OCI-LY1 (cell line): Measurements from ENCODE around the gene AP5S1.

Source experiments
- H2AFZ ChIP-seq: fragments of 200-600 bp; sonication (generic), shearing (Covaris generic); 2 replicates; pipeline ENCODE4 v1.6.0; 2014; ENCODE audit warnings: antibody characterized with exemption, mild to moderate bottlenecking, low read length
- H3F3A ChIP-seq: fragments of 200-600 bp; sonication (generic), shearing (Covaris generic); 2 replicates; pipeline ENCODE4 v1.6.0; 2014; ENCODE audit warnings: mild to moderate bottlenecking, antibody characterized with exemption, low read length, moderate library complexity; ENCODE audit not compliant: insufficient read depth
- H3K27ac ChIP-seq: fragments of 200-600 bp; sonication (generic); 2 replicates; pipeline ENCODE4 v1.5.1; 2014; ENCODE audit warnings: low read length, mixed run types, mild to moderate bottlenecking, low read depth; ENCODE audit not compliant: poor library complexity, severe bottlenecking
- H3K27me3 ChIP-seq: fragments of 200-600 bp; sonication (generic); 2 replicates; pipeline ENCODE4 v1.6.0; 2014; ENCODE audit warnings: antibody characterized with exemption, mild to moderate bottlenecking, low read length, moderate library complexity; ENCODE audit not compliant: insufficient read depth
- H3K36me3 ChIP-seq: fragments of 200-600 bp; sonication (generic); 2 replicates; pipeline ENCODE4 v1.6.1; 2014; ENCODE audit warnings: mild to moderate bottlenecking, antibody characterized with exemption, low read length, moderate library complexity, mixed read lengths; ENCODE audit not compliant: insufficient read depth
- H3K4me1 ChIP-seq: fragments of 200-600 bp; sonication (generic); 2 replicates; pipeline ENCODE4 v1.5.1; 2014; ENCODE audit warnings: mild to moderate bottlenecking, low read length, moderate library complexity; ENCODE audit not compliant: insufficient read depth, severe bottlenecking
- H3K4me2 ChIP-seq: fragments of 200-600 bp; sonication (generic), shearing (Covaris generic); 2 replicates; pipeline ENCODE4 v1.6.1; 2014; ENCODE audit warnings: low read length
- H3K4me3 ChIP-seq: fragments of 200-600 bp; sonication (generic); 2 replicates; pipeline ENCODE4 v1.5.1; 2014; ENCODE audit warnings: low read length, low read depth, mild to moderate bottlenecking, mixed read lengths; ENCODE audit not compliant: poor library complexity, severe bottlenecking
- H3K79me2 ChIP-seq: fragments of 200-600 bp; shearing (Covaris generic); 2 replicates; pipeline ENCODE4 v1.6.1; 2016; ENCODE audit warnings: mixed run types, low read length, mixed read lengths; ENCODE audit not compliant: insufficient read depth
- H3K9ac ChIP-seq: fragments of 200-600 bp; sonication (generic), shearing (Covaris generic); 2 replicates; pipeline ENCODE4 v1.6.1; 2014; ENCODE audit warnings: mild to moderate bottlenecking, low read length, mixed read lengths
- H3K9me2 ChIP-seq: fragments of 200-600 bp; sonication (generic), shearing (Covaris generic); 2 replicates; pipeline ENCODE4 v1.6.1; 2014; ENCODE audit warnings: low read depth, mild to moderate bottlenecking, low read length, mixed read lengths
- H3K9me3 ChIP-seq: fragments of 200-600 bp; shearing (Covaris generic); 2 replicates; pipeline ENCODE4 v1.6.1; 2014; ENCODE audit warnings: low read length, mixed read lengths
- H4K20me1 ChIP-seq: fragments of 200-600 bp; sonication (generic), shearing (Covaris generic); 2 replicates; pipeline ENCODE4 v1.6.0; 2016; ENCODE audit warnings: mild to moderate bottlenecking, low read length; ENCODE audit not compliant: insufficient read depth
- EZH2 ChIP-seq: fragments of 200-600 bp; sonication (generic), shearing (Covaris generic); IDR thresholded peaks from 2 replicates; pipeline ENCODE4 v1.8.0; 2017; ENCODE audit warnings: borderline replicate concordance, mixed run types, mild to moderate bottlenecking, antibody characterized with exemption, low read length, moderate library complexity, mixed read lengths
- TF ChIP-seq, protein P1 (sequence below): fragments of 200-600 bp; sonication (generic), shearing (Covaris generic); IDR thresholded peaks from 2 replicates; pipeline ENCODE4 v1.5.1; 2017; ENCODE audit warnings: mild to moderate bottlenecking, antibody characterized with exemption, low read length, moderate library complexity, mixed read lengths

The AP5S1 gene

DNA sequence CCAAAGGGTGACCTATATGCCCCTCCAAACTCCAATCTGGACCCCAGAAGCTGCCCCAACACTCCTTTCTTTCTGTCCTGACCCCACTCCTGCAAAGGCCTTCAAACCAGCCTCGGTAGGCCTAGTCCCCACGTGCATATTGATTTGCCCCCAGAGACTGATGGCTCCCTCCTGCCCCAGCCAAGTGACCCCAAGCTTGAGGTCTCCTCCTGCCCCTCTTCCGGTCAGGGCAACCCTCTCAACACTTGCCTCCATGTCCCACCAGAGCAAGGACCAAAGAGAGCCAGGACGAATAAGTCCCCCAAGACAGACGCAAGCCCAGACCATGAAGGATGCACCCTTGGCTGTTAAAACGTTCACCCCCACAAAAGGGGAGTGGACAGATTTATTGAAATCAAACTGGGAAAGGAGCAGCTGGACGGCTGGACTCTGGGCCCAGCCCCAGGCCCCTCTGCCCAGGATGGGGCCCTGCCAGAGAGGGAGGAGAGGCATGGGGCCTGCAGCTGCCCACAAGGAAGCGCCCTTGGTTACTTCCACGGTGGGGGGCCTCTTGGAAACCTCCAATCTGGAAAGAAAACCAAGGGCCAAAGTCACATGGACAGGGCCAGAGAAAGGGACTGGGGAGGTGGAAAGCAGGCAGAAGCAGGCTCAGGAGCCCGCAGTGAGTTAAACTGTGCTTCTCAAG lies 36.7 kb upstream of the AP5S1 start:
- Histone ChIP-seq H3K4me1 (peaks cover 49% of the 10 kb centered on the region), H3K9me2 (no peaks in the 10 kb centered on the region), H2AFZ (no peak overlapping the region), H4K20me1 (no peaks in the 10 kb centered on the region), H3K27me3 (peaks cover 5% of the 10 kb centered on the region), H3K9me3 (no peaks in the 10 kb centered on the region), H3K79me2 (no peaks in the 10 kb centered on the region), H3K4me3 (no peak overlapping the region), H3K9ac (no peak overlapping the region), H3F3A (no peaks in the 10 kb centered on the region), H3K4me2 (peak overlapping the region; percentile 96; the same call in 1 of the 2 replicates), H3K36me3 (peaks cover 4% of the 10 kb centered on the region), H3K27ac (no peak overlapping the region)
- no peak for TF ChIP-seq EZH2
- TF ChIP-seq, protein P1, sequence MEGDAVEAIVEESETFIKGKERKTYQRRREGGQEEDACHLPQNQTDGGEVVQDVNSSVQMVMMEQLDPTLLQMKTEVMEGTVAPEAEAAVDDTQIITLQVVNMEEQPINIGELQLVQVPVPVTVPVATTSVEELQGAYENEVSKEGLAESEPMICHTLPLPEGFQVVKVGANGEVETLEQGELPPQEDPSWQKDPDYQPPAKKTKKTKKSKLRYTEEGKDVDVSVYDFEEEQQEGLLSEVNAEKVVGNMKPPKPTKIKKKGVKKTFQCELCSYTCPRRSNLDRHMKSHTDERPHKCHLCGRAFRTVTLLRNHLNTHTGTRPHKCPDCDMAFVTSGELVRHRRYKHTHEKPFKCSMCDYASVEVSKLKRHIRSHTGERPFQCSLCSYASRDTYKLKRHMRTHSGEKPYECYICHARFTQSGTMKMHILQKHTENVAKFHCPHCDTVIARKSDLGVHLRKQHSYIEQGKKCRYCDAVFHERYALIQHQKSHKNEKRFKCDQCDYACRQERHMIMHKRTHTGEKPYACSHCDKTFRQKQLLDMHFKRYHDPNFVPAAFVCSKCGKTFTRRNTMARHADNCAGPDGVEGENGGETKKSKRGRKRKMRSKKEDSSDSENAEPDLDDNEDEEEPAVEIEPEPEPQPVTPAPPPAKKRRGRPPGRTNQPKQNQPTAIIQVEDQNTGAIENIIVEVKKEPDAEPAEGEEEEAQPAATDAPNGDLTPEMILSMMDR: no peak; the same call in 1 of the 2 replicates

DNA sequence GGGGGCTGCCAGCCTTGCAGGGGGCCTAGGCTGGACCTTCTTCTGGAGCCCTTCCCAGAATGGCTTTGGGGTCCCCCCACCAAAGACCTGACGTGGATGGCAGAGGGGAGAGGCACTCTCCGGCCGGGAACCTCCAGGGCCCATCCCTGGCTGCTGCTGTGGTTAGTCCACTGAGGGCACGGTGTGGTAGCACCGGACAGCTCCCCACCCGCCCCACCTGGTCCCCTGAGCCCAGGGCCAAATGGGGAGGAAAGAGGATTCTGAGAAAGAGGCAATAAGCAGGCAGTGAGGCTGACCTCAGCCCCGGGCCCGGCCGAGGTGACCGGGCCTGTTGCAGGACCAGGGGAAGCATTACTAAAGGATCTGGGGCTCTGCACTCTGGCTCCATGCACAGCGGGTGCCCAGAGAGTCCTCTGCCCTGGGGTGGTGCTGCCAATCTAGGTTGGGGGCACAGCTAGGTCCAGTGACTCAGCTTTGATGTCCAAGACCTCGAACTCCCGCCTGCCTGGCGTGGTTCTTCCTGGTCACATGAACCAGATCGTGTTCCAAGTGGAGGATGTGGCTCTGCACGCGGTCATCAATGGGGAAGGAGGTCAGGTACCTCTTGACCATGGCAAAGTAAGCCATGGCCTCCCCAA lies 36.0 kb upstream of the AP5S1 start:
- no peaks in the 10 kb centered on the region for H4K20me1 ChIP-seq
- no peaks in the 10 kb centered on the region for H3K9me3 ChIP-seq
- H3K27me3 ChIP-seq: no peaks in the 10 kb centered on the region
- peak overlapping the region; percentile 96; the same call in 1 of the 2 replicates for H3K4me2 ChIP-seq
- no peaks in the 10 kb centered on the region for H3K79me2 ChIP-seq
- no peaks in the 10 kb centered on the region for H3F3A ChIP-seq
- H3K4me1 ChIP-seq: peaks cover 52% of the 10 kb centered on the region
- H2AFZ ChIP-seq: no peak overlapping the region
- no peak for TF ChIP-seq EZH2
- TF ChIP-seq, protein P1: no peak
- no peak overlapping the region for H3K9ac ChIP-seq
- H3K36me3 ChIP-seq: peaks cover 4% of the 10 kb centered on the region
- no peaks in the 10 kb centered on the region for H3K9me2 ChIP-seq
- H3K4me3 ChIP-seq: peak overlapping the region; percentile 45
- no peak overlapping the region for H3K27ac ChIP-seq

DNA sequence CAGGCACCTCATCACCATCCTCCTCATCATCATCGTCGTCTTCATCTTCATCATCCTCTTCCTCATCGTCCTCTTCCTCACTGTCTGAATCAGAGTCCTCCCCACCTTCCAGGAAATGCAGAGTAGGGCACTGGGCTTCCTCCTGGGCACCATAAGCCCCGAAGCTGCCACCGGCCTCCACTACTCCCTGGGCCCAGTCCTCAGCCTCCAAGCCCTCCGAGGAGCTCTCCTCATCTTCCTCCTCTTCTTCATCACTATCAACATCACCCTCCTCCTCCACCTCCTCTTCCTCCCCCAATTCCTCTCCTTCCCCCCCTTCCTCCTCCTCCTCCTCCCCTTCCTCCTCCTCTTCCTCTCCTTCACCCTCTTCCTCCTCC lies 35.5 kb upstream of the AP5S1 start:
- Histone ChIP-seq H3K4me1 (peaks cover 52% of the 10 kb centered on the region), H3K4me2 (peak overlapping the region; percentile 96), H3K4me3 (peak overlapping the region; percentile 45), H3K9me3 (no peaks in the 10 kb centered on the region), H3K27ac (no peak overlapping the region), H4K20me1 (no peaks in the 10 kb centered on the region), H2AFZ (no peak overlapping the region), H3K9me2 (no peaks in the 10 kb centered on the region), H3K9ac (no peak overlapping the region), H3F3A (no peaks in the 10 kb centered on the region), H3K27me3 (no peaks in the 10 kb centered on the region), H3K36me3 (peaks cover 4% of the 10 kb centered on the region), H3K79me2 (no peaks in the 10 kb centered on the region)
- no peak for TF ChIP-seq EZH2
- TF ChIP-seq, protein P1: no peak
